Measurements from ENCODE around the gene EVI5.

The EVI5 gene

DNA sequence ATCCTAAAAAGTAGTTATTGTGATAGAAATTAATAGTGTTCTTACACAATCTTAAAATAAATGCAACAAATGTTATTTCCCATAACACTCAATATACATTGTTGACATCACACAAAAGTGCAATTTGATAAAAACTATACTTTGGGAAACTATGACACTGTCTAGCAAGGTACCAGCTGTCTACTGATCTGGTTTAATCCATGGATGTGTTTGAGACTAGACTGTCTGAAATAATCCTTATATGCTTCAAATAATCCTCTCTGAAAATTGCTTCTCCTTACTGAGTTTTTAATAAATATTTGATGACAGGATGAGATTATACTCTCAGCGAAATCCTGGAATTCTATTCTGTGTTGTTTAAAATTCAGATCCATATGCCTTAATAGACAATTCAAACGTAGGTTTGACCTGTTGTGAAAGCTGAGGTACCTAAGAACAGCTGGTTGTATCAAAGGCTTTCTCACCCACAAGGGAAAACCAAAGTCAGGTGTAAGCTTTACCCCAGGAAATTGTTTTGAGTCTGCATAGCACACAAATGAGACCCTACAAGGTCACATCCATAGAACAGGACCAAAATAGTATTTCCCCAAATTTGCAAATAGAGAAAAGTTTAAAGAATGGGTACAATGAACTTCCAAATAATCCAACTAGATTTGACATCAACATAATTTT lies 289.4 kb downstream of the EVI5 start:
- peaks cover 16% of the 10 kb centered on the region for H3K4me1 Mint-ChIP-seq (ENCODE audit: low read depth)
- no peaks in the 10 kb centered on the region for H3K9me3 Mint-ChIP-seq
- H3K4me3 Mint-ChIP-seq: no peak overlapping the region

DNA sequence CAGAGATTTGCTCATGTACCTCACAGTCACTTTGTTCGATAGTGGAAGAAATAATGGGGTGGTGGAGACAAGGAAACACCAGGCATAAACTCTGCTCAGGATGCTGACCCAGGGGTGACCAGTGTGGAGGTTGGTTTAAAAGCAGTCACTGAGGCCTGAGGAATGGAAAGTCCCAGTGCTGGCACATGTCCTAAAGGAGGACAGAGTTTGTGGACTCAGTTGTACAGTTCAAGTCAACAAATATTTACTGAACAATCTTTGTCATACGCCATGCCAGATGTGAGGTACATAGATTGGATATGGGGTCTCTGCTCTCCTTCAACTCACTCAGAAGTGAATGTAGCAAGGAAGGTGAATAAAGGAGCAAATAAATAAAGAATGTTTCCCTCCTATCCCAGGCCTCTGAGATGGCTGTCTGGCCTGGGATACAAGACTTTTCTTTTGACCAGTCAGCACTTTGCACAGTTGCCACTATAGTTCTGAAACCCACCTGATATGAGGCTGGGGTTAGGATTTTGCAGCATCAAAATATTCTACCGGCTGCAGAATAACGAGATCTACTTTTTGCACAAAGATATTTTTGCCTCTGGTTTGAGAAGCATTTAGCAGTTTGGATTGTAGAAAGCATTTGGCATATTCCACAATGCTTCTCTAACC lies 290.3 kb downstream of the EVI5 start:
- peaks cover 4% of the 10 kb centered on the region for H3K36me3 Mint-ChIP-seq (ENCODE audit: low read depth)
- no peak overlapping the region for H3K27ac Mint-ChIP-seq
- no peak overlapping the region for H3K4me3 Mint-ChIP-seq
- H3K27me3 Mint-ChIP-seq (ENCODE audit: low read depth): no peaks in the 10 kb centered on the region
- peaks cover 16% of the 10 kb centered on the region for H3K4me1 Mint-ChIP-seq (ENCODE audit: low read depth)
- H3K9me3 Mint-ChIP-seq: no peaks in the 10 kb centered on the region

More for the DNA sequence above, 289.4 kb downstream of the EVI5 start:
- Mint-ChIP-seq H3K36me3 (ENCODE audit: low read depth) (peaks cover 4% of the 10 kb centered on the region), H3K27ac (no peak overlapping the region), H3K27me3 (ENCODE audit: low read depth) (no peaks in the 10 kb centered on the region)

DNA sequence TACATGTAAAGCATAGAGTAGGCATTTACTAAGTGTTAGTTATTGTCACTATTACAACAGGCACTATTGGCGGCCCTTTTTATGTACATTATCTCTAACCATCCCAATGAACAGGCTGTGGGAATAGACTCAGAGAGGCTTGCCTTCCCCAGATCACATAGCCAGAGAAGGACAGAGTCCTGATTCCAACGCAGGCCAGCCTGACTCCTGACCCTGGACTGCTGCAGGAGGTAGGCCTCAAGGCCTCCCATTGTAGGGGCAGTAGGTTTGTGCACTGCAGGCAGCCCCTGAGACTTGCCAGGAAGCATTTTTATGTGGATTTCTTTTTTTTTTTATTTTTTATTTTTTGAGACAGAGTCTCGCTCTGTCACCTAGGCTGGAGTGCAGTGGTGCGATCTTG lies 291.8 kb downstream of the EVI5 start:
- Mint-ChIP-seq H3K27me3 (ENCODE audit: low read depth) (no peaks in the 10 kb centered on the region), H3K4me3 (no peak overlapping the region), H3K9me3 (no peaks in the 10 kb centered on the region), H3K27ac (no peak overlapping the region), H3K4me1 (ENCODE audit: low read depth) (peaks cover 25% of the 10 kb centered on the region), H3K36me3 (ENCODE audit: low read depth) (peaks cover 3% of the 10 kb centered on the region)

DNA sequence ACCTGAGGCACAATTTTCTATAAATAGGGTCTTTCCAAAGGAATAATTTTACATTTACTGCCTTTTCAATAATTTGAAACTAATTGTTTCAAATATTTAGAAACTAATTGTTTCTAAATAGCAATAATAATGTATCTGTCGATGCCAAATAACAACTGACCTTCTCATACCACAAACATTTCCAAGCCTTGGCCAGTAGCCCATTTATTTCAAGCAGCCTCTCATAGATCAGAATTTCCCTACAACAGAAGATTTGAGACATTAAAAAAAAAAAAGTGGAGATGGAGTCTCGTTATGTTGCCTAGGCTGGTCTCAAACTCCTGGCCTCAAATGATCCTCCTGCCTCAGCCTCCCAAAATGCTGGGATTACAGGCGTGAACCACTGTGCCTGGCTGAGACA lies 296.1 kb downstream of the EVI5 start:
- peaks cover 13% of the 10 kb centered on the region for H3K4me1 Mint-ChIP-seq (ENCODE audit: low read depth)
- H3K27me3 Mint-ChIP-seq (ENCODE audit: low read depth): no peaks in the 10 kb centered on the region
- no peaks in the 10 kb centered on the region for H3K9me3 Mint-ChIP-seq
- no peak overlapping the region for H3K4me3 Mint-ChIP-seq
- H3K27ac Mint-ChIP-seq: peak overlapping the region; percentile 62
- H3K36me3 Mint-ChIP-seq (ENCODE audit: low read depth): peaks cover 3% of the 10 kb centered on the region

GRCh38 chr1:92488416-92488815 lies 296.5 kb downstream of the EVI5 start:
- Mint-ChIP-seq H3K4me3 (peak overlapping the region; percentile 30), H3K27me3 (ENCODE audit: low read depth) (no peaks in the 10 kb centered on the region), H3K9me3 (no peaks in the 10 kb centered on the region), H3K27ac (peak overlapping the region; percentile 53), H3K36me3 (ENCODE audit: low read depth) (peaks cover 3% of the 10 kb centered on the region), H3K4me1 (ENCODE audit: low read depth) (peaks cover 13% of the 10 kb centered on the region)

DNA sequence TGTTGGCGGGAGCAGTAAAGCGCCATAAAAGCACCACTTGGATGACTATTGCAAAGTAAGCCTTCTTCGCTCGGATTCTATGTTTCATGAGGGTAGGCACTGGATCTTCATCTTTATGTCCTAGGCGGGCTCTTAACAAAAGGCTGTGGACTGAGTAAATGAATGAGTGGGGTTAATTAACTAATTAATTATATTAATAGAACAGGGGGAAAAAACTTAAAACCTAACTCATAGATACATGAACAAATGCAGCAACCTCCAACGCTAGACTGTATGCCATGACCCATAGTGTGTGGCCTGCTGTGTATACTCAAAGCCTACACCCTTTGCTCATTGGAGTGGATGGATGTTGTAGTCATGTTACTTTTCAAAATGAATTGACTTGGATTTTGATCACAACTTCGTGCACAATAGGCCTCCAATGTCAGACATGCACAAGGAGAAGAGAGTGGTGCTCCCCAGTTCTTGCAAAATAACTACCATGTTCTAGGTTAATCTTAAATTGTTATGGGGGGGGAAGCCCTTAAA lies 297.8 kb downstream of the EVI5 start:
- H3K36me3 Mint-ChIP-seq (ENCODE audit: low read depth): peaks cover 16% of the 10 kb centered on the region
- peak overlapping the region; percentile 88 for H3K27ac Mint-ChIP-seq
- H3K4me1 Mint-ChIP-seq (ENCODE audit: low read depth): peaks cover 16% of the 10 kb centered on the region
- no peaks in the 10 kb centered on the region for H3K27me3 Mint-ChIP-seq (ENCODE audit: low read depth)
- peak overlapping the region; percentile 73 for H3K4me3 Mint-ChIP-seq
- no peaks in the 10 kb centered on the region for H3K9me3 Mint-ChIP-seq

- H3K4me1 Mint-ChIP-seq (ENCODE audit: low read depth): peaks cover 19% of the 10 kb centered on the region
- no peaks in the 10 kb centered on the region for H3K9me3 Mint-ChIP-seq
- peak within 1 kb of the TSS; percentile 92 for H3K27ac Mint-ChIP-seq
- no peaks in the 10 kb centered on the region for H3K27me3 Mint-ChIP-seq (ENCODE audit: low read depth)
- peaks cover 19% of the 10 kb centered on the region for H3K36me3 Mint-ChIP-seq (ENCODE audit: low read depth)
- H3K4me3 Mint-ChIP-seq: peak within 1 kb of the TSS; percentile 97
Observed at GRCh38 chr1:92486251-92487077, 298.4 kb downstream of the EVI5 start, which contains the start of gene GFI1. GFI1 (minus strand) TSS chr1:92486925; CDS start chr1:92483487, 3,438 bp downstream.

- H3K4me1 Mint-ChIP-seq (ENCODE audit: low read depth): peaks cover 24% of the 10 kb centered on the region
- H3K9me3 Mint-ChIP-seq: no peaks in the 10 kb centered on the region
- peak overlapping the region; percentile 98 for H3K27ac Mint-ChIP-seq
- no peaks in the 10 kb centered on the region for H3K27me3 Mint-ChIP-seq (ENCODE audit: low read depth)
- H3K36me3 Mint-ChIP-seq (ENCODE audit: low read depth): peaks cover 26% of the 10 kb centered on the region
- H3K4me3 Mint-ChIP-seq: peak overlapping the region; percentile 97
Observed at GRCh38 chr1:92485381-92486250, 299.3 kb downstream of the EVI5 start.

GRCh38 chr1:92484472-92485380 lies 300.2 kb downstream of the EVI5 start:
- Mint-ChIP-seq H3K27ac (peak overlapping the region; percentile 98), H3K4me3 (peak overlapping the region; percentile 97), H3K4me1 (ENCODE audit: low read depth) (peaks cover 27% of the 10 kb centered on the region), H3K27me3 (ENCODE audit: low read depth) (no peaks in the 10 kb centered on the region), H3K9me3 (no peaks in the 10 kb centered on the region), H3K36me3 (ENCODE audit: low read depth) (peaks cover 32% of the 10 kb centered on the region)

GRCh38 chr1:92483610-92484471 lies 301.1 kb downstream of the EVI5 start:
- peaks cover 31% of the 10 kb centered on the region for H3K4me1 Mint-ChIP-seq (ENCODE audit: low read depth)
- H3K27ac Mint-ChIP-seq: peak overlapping the region; percentile 98

DNA sequence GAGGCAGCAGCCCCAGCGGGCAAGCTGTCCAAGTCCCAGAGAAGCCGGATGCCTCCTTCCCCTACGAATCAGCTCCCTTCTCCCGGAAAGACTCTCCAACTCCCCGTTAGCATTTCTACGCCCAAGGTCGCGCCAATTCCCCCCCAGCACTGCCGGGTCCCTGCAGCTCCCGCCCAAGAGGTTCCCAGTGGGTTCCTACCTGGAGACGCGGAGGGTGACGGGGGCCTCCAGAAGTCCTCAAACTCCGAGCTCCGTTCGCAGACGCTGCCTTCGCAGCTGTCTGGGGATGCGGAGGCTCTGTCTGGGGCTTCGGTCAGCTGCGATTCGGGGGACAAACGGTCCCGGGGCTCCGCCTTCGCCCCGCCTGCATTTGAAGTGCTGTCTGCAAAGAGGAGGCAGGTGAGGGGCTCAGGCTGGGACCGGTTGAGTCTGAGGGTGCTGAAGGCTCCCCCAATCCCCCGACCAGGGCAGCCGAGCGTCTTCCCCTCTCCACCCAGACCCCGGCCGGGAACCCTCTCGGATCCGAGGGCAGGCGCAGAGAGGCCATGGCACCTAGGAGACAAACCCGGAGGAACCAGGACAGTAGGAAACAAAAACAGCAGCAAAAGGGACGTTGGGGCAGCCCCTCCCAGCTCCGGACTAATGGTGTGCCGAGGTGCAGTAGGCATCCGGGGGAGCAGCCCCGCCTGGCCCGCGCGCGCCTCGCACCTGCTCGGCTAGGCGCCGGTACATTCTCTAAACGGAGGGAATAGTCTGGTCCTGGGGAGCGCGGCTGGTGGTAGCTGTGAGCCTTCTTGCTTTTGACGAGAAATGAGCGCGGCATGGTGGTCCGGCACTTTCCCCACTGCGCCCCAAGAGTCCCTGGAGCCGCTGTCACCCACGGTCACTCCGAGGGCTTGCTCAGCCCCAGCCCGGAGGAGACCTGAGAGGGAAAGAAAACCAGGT lies 302.0 kb downstream of the EVI5 start:
- Mint-ChIP-seq H3K9me3 (no peaks in the 10 kb centered on the region), H3K4me1 (ENCODE audit: low read depth) (peaks cover 35% of the 10 kb centered on the region), H3K4me3 (peak overlapping the region; percentile 97), H3K36me3 (ENCODE audit: low read depth) (peaks cover 50% of the 10 kb centered on the region), H3K27me3 (ENCODE audit: low read depth) (no peaks in the 10 kb centered on the region), H3K27ac (peak overlapping the region; percentile 98)

More at GRCh38 chr1:92483610-92484471, 301.1 kb downstream of the EVI5 start:
- Mint-ChIP-seq H3K9me3 (no peaks in the 10 kb centered on the region), H3K27me3 (ENCODE audit: low read depth) (no peaks in the 10 kb centered on the region), H3K36me3 (ENCODE audit: low read depth) (peaks cover 41% of the 10 kb centered on the region), H3K4me3 (peak overlapping the region; percentile 97)
